Neural progenitor cell (in vitro differentiated cells): ENCODE measurements around the gene PC. TPM values are rescaled to one million over a fixed set of nuclear protein-coding genes. Genes with fewer than 3 reads are reported as not detected.

Experiments used
- DNase-seq: peaks from one replicate; pipeline ENCODE4 v3.0.0-alpha.2; 2016; ENCODE audit warnings: low spot score
- H2AFZ ChIP-seq: fragments of 200-600 bp; sonication (generic); replicated peaks from 2 replicates; pipeline ENCODE4 v1.6.1; 2016; ENCODE audit warnings: antibody characterized with exemption
- H3F3A ChIP-seq: fragments of 200-600 bp; sonication (generic); 2 replicates; pipeline ENCODE4 v1.6.1; 2016; ENCODE audit warnings: antibody characterized with exemption, low read depth
- H3K27ac ChIP-seq: fragments of 200-600 bp; sonication (generic); 2 replicates; pipeline ENCODE4 v1.5.1; 2016; ENCODE audit warnings: mild to moderate bottlenecking
- H3K27me3 ChIP-seq: fragments of 200-600 bp; sonication (generic); 2 replicates; pipeline ENCODE4 v1.6.1; 2016; ENCODE audit warnings: mild to moderate bottlenecking, moderate library complexity
- H3K36me3 ChIP-seq: fragments of 200-600 bp; sonication (generic); 2 replicates; pipeline ENCODE4 v1.5.1; 2016
- H3K4me1 ChIP-seq: fragments of 200-600 bp; sonication (generic); 2 replicates; pipeline ENCODE4 v1.6.1; 2016; ENCODE audit warnings: mixed run types
- H3K4me2 ChIP-seq: fragments of 200-600 bp; sonication (generic); 2 replicates; pipeline ENCODE4 v1.6.1; 2016
- H3K4me3 ChIP-seq: fragments of 200-600 bp; sonication (generic); 2 replicates; pipeline ENCODE4 v1.5.1; 2016
- H3K79me2 ChIP-seq: fragments of 200-600 bp; sonication (generic); 2 replicates; pipeline ENCODE4 v1.6.1; 2016; ENCODE audit warnings: low read depth
- H3K9ac ChIP-seq: fragments of 200-600 bp; sonication (generic); 2 replicates; pipeline ENCODE4 v1.6.1; 2016
- H3K9me3 ChIP-seq: fragments of 200-600 bp; sonication (generic); 2 replicates; pipeline ENCODE4 v1.5.1; 2016; ENCODE audit warnings: low read depth
- H4K20me1 ChIP-seq: fragments of 200-600 bp; sonication (generic); 2 replicates; pipeline ENCODE4 v1.6.1; 2016; ENCODE audit warnings: low read depth
- H3K27ac Mint-ChIP-seq: 3 replicates; pipeline ENCODE4 v1.8.0; 2021; ENCODE audit warnings: mixed read lengths
- H3K27me3 Mint-ChIP-seq: 2 replicates; pipeline ENCODE4 v1.8.0; 2022; ENCODE audit warnings: low read depth, mild to moderate bottlenecking, inconsistent platforms, moderate library complexity, mixed read lengths; ENCODE audit not compliant: insufficient read depth
- H3K36me3 Mint-ChIP-seq: 3 replicates; pipeline ENCODE4 v1.8.0; 2021; ENCODE audit warnings: mixed read lengths
- H3K4me1 Mint-ChIP-seq: 3 replicates; pipeline ENCODE4 v1.8.0; 2021; ENCODE audit warnings: mixed read lengths
- H3K4me3 Mint-ChIP-seq: 3 replicates; pipeline ENCODE4 v1.8.0; 2021; ENCODE audit warnings: mild to moderate bottlenecking, moderate library complexity, mixed read lengths
- H3K9me3 Mint-ChIP-seq: 3 replicates; pipeline ENCODE4 v1.8.0; 2020; ENCODE audit warnings: mixed read lengths
- CTCF ChIP-seq: fragments of 200-600 bp; sonication (generic); IDR thresholded peaks from 2 replicates; pipeline ENCODE4 v1.5.1; 2017; ENCODE audit warnings: antibody characterized with exemption, mild to moderate bottlenecking
- EZH2 ChIP-seq: fragments of 200-600 bp; sonication (generic); IDR thresholded peaks from 2 replicates; pipeline ENCODE4 v1.6.1; 2017; ENCODE audit warnings: antibody characterized with exemption, mild to moderate bottlenecking, moderate library complexity
- EZH2phosphoT487 ChIP-seq: fragments of 200-600 bp; sonication (generic); IDR thresholded peaks from 2 replicates; pipeline ENCODE4 v1.6.1; 2017; ENCODE audit warnings: antibody characterized with exemption
- total RNA-seq: library from RNA; depleted of rRNA; stranded (reverse); fragments of >200 nt; gene quantifications from 2 replicates; pipeline ENCODE4 v1.2.3, GENCODE V29; 2015; ENCODE audit warnings: low replicate concordance

The PC gene
- total RNA-seq, 1 donor from 2014 or later, result 11.4 TPM

DNA sequence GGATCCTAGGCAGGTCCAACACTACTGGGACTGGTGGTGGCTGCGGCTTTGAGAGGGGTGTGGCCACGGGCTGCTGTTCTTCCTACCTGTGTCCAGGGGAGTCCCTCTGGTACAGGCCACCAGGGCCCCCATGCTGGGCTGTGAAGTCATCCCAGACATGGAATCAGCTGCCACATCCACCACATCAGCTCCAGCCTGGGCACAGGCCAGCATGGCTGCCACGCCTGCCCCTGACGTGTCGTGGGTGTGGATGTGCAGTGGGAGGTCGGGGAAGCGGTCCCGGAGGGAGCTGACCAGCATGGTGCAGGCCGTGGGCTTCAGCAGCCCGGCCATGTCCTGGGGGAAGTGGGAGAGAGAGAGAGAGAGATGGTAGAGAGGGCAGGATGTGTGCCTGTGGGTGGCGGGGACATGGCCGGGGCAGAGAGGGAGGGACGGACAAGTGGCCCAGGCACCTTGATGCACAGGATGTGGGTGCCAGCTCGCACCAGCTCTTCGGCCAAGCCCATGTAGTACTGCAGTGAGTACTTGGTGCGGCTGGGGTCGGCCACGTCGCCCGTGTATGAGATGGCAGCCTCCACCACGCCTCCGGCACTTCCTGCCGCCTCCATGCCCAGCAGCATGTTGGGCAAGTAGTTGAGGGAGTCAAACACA is 107.5 kb downstream of the PC start:
- Mint-ChIP-seq H3K9me3 (peaks cover 2% of the 10 kb centered on the region), H3K27ac (no peak overlapping the region), H3K4me1 (peaks cover 12% of the 10 kb centered on the region), H3K36me3 (peaks cover 4% of the 10 kb centered on the region), H3K4me3 (no peak overlapping the region), H3K27me3 (peaks cover 11% of the 10 kb centered on the region)
- Histone ChIP-seq H3K27me3 (no peaks in the 10 kb centered on the region), H3K79me2 (no peaks in the 10 kb centered on the region), H3K27ac (no peak overlapping the region), H3K9ac (no peak overlapping the region), H3K4me2 (no peak overlapping the region), H3K4me3 (no peak overlapping the region), H4K20me1 (peaks cover 5% of the 10 kb centered on the region), H3K36me3 (no peaks in the 10 kb centered on the region), H3K4me1 (peaks cover 6% of the 10 kb centered on the region), H2AFZ (no peak overlapping the region), H3K9me3 (no peaks in the 10 kb centered on the region), H3F3A (peaks cover 8% of the 10 kb centered on the region)
- DNase-seq, result no peak
- no peak for TF ChIP-seq CTCF
- TF ChIP-seq EZH2phosphoT487, result no peak

DNA sequence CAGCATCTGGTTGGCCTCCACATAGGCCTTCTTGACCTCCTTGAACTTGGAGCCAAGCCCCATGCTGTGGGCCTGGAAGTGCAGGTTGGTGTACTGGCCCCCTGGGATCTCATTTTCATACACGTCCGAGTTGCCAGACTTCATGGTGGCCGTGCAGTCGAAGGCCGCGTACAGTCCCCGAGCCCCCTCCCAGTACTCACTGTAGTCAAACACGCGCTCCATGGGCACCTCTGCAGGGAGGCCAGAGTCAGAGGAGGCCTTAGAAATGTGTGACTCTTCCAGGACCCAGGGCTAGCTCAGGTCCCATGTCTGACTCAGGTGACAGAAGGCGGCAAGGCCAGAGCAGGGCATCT is 108.0 kb downstream of the PC start:
- Histone ChIP-seq H3K27me3 (no peaks in the 10 kb centered on the region), H3K9me3 (no peaks in the 10 kb centered on the region), H3K27ac (no peak overlapping the region), H3K9ac (no peak overlapping the region), H3K4me2 (no peak overlapping the region), H3K36me3 (no peaks in the 10 kb centered on the region), H3K4me1 (peaks cover under 1% of the 10 kb centered on the region), H3F3A (peaks cover 3% of the 10 kb centered on the region), H2AFZ (no peak overlapping the region), H4K20me1 (peaks cover 10% of the 10 kb centered on the region), H3K4me3 (no peak overlapping the region), H3K79me2 (peaks cover under 1% of the 10 kb centered on the region)
- Mint-ChIP-seq H3K36me3 (peaks cover 6% of the 10 kb centered on the region), H3K27me3 (peaks cover 12% of the 10 kb centered on the region), H3K4me3 (no peak overlapping the region), H3K27ac (no peak overlapping the region), H3K4me1 (peaks cover 8% of the 10 kb centered on the region), H3K9me3 (peaks cover 2% of the 10 kb centered on the region)
- no peak for DNase-seq
- TF ChIP-seq EZH2phosphoT487, result no peak
- no peak for TF ChIP-seq CTCF
- TF ChIP-seq EZH2, result no peak

GRCh38 chr11:66849501-66850234 is 108.5 kb downstream of the PC start:
- Histone ChIP-seq H3F3A (no peaks in the 10 kb centered on the region), H3K4me2 (no peak overlapping the region), H3K27ac (no peak overlapping the region), H2AFZ (no peak overlapping the region), H3K9ac (no peak overlapping the region), H3K36me3 (no peaks in the 10 kb centered on the region), H3K4me1 (no peaks in the 10 kb centered on the region), H4K20me1 (peaks cover 16% of the 10 kb centered on the region), H3K4me3 (no peak overlapping the region), H3K9me3 (no peaks in the 10 kb centered on the region), H3K79me2 (peaks cover 6% of the 10 kb centered on the region), H3K27me3 (no peaks in the 10 kb centered on the region)
- Mint-ChIP-seq H3K27ac (no peak overlapping the region), H3K9me3 (peaks cover 2% of the 10 kb centered on the region), H3K27me3 (peaks cover 8% of the 10 kb centered on the region), H3K36me3 (peaks cover 9% of the 10 kb centered on the region), H3K4me3 (no peak overlapping the region), H3K4me1 (peaks cover 9% of the 10 kb centered on the region)
- no peak for DNase-seq
- TF ChIP-seq CTCF, result no peak
- no peak for TF ChIP-seq EZH2
- TF ChIP-seq EZH2phosphoT487, result no peak
